ENCODE data around the gene SCN5A. TPM values are rescaled to one million over a fixed set of nuclear protein-coding genes. Genes with fewer than 3 reads are reported as not detected.

SCN5A gene
- polyA plus RNA-seq, 1 of the 3 experiments (the other 2 are of a cell fraction) = 0.18 TPM

DNA sequence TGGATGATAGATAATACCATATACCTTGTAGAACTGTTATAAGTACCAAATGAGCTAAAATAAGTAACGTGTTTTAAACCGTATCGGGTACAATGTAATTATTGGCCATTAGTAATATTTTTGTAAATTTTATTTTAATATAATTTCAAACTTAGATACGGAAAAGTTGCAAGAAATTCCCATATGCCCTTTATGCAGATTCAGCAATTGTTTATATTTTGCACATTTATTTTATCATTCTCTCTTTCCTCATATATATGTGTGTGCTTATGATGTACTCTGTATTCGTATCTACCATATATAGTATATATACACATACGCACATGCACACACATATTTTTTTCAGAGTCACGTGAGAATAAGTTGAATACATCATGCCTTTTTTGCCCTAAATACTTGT is 114.9 kb downstream of the SCN5A start:
- Histone ChIP-seq H3K9ac (no peak overlapping the region), H2AFZ (ENCODE audit: low read depth) (no peak overlapping the region), H4K20me1 (ENCODE audit: insufficient read depth) (no peaks in the 10 kb centered on the region), H3K4me3 (ENCODE audit: low read depth in 2 of 2, low read length in 1 of 2) (no peak overlapping the region), H3K9me3 (no peaks in the 10 kb centered on the region), H3K79me2 (ENCODE audit: insufficient read depth) (no peaks in the 10 kb centered on the region), H3K36me3 (replicated peaks in 1 of 2; ENCODE audit: control insufficient read depth in 1 of 2, insufficient read depth in 2 of 2, low read length in 1 of 2) (no peaks in the 10 kb centered on the region), H3K9me2 (no peaks in the 10 kb centered on the region), H3K4me2 (no peak overlapping the region), H3F3A (replicated peaks; ENCODE audit: insufficient read depth) (no peaks in the 10 kb centered on the region), H3K4me1 (ENCODE audit: control insufficient read depth in 1 of 2, insufficient read depth in 2 of 2, low read depth in 1 of 2, low read length in 1 of 2) (peaks cover 0 to 9% of the 10 kb centered on the region in 2 experiments; a peak in 1 of 4 replicates), H3K27ac (ENCODE audit: low read depth in 2 of 2, low read length in 1 of 2) (no peak overlapping the region), H3K27me3 (ENCODE audit: insufficient read depth) (no peaks in the 10 kb centered on the region)
- no peak for TF ChIP-seq RCOR1 (IDR thresholded peaks at IDR 0.05; ENCODE audit: low read length)
- TF ChIP-seq CHD2 (IDR thresholded peaks at IDR 0.05; ENCODE audit: low read length, partially characterized antibody) = no peak
- no peak for TF ChIP-seq MXI1 (IDR thresholded peaks at IDR 0.05; ENCODE audit: low read depth, low read length)
- TF ChIP-seq REST (IDR thresholded peaks at IDR 0.05; ENCODE audit: low read depth, low read length) = no peak
- TF ChIP-seq GABPA (IDR thresholded peaks at IDR 0.05; ENCODE audit: low read depth) = no peak
- TF ChIP-seq RAD21 (IDR thresholded peaks at IDR 0.05; ENCODE audit: low read length) = no peak
- TF ChIP-seq TEAD4 (IDR thresholded peaks at IDR 0.05; ENCODE audit: borderline replicate concordance, insufficient read depth) = no peak
- TF ChIP-seq ELF1 (IDR thresholded peaks at IDR 0.05) = no peak
- no peak for TF ChIP-seq USF2 (IDR thresholded peaks at IDR 0.05; ENCODE audit: borderline replicate concordance, low read depth, low read length)
- TF ChIP-seq RFX5 (IDR thresholded peaks at IDR 0.05; ENCODE audit: low read length) = no peak
- TF ChIP-seq TCF12 (IDR thresholded peaks at IDR 0.05) = no peak
- TF ChIP-seq, protein P1, sequence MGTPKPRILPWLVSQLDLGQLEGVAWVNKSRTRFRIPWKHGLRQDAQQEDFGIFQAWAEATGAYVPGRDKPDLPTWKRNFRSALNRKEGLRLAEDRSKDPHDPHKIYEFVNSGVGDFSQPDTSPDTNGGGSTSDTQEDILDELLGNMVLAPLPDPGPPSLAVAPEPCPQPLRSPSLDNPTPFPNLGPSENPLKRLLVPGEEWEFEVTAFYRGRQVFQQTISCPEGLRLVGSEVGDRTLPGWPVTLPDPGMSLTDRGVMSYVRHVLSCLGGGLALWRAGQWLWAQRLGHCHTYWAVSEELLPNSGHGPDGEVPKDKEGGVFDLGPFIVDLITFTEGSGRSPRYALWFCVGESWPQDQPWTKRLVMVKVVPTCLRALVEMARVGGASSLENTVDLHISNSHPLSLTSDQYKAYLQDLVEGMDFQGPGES (IDR thresholded peaks at IDR 0.05; ENCODE audit: low read depth, low read length) = no peak
- no peak for TF ChIP-seq NFIC (IDR thresholded peaks at IDR 0.05; ENCODE audit: borderline replicate concordance)
- no peak for TF ChIP-seq EP300 (IDR thresholded peaks at IDR 0.05; ENCODE audit: borderline replicate concordance in 1 of 2, low read depth in 1 of 2, low read length in 1 of 2)
- no peak for TF ChIP-seq SMC3 (IDR thresholded peaks at IDR 0.05; ENCODE audit: low read depth, low read length)
- TF ChIP-seq GATA2 (CRISPR knock-in tag; IDR thresholded peaks at IDR 0.05) = no peak
- TF ChIP-seq, protein P2, sequence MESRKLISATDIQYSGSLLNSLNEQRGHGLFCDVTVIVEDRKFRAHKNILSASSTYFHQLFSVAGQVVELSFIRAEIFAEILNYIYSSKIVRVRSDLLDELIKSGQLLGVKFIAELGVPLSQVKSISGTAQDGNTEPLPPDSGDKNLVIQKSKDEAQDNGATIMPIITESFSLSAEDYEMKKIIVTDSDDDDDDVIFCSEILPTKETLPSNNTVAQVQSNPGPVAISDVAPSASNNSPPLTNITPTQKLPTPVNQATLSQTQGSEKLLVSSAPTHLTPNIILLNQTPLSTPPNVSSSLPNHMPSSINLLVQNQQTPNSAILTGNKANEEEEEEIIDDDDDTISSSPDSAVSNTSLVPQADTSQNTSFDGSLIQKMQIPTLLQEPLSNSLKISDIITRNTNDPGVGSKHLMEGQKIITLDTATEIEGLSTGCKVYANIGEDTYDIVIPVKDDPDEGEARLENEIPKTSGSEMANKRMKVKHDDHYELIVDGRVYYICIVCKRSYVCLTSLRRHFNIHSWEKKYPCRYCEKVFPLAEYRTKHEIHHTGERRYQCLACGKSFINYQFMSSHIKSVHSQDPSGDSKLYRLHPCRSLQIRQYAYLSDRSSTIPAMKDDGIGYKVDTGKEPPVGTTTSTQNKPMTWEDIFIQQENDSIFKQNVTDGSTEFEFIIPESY (IDR thresholded peaks at IDR 0.05; ENCODE audit: borderline replicate concordance, low read depth) = no peak
- CTCF ChIA-PET = interaction anchor here (1.1 to 1.4 kb wide), 4 partner anchors 13 to 121 kb away, joined by 3 to 7 read pairs (median 6); no protein-coding TSS in a partner anchor
- WGBS (ENCODE audit: low lambda C conversion rate) = 97% methylated on average over 7 of the region's 7 CpGs
- no peak for DNase-seq
- POLR2A ChIA-PET = no interaction called here

All from SK-N-SH (cell line).